ENCODE results near the gene HOXA13. TPM values are rescaled to one million over a fixed set of nuclear protein-coding genes. Genes with fewer than 3 reads are reported as not detected.

Gene HOXA13
- polyA plus RNA-seq, 1 of the 3 experiments (the other 2 are of a cell fraction): not detected

Small RNA genes lying within 50 kb of the gene (small RNA-seq; reads per million reads assigned to genes)
- 0 reads per million in 7 experiments for gene AC004080.5
- gene RF02140: 0 reads per million in 7 experiments
- 0 reads per million in 7 experiments for gene RF02141

Other genes with a start within 250 kb of the HOXA13 start
- gene HOXA1, start 104.1 kb downstream of the HOXA13 start, polyA plus RNA-seq (2012; rRNA removed): not detected in 2 replicates
- gene HOXA2, start 97.4 kb downstream of the HOXA13 start, polyA plus RNA-seq (2012; rRNA removed): not detected in 2 replicates
- gene HOXA4, start 69.3 kb downstream of the HOXA13 start, polyA plus RNA-seq (2012; rRNA removed): not detected in 2 replicates
- not detected in 2 replicates for gene HOXA5, start 56.4 kb downstream of the HOXA13 start, polyA plus RNA-seq (2012; rRNA removed)
- not detected in 2 replicates for gene HOXA6, start 52.3 kb downstream of the HOXA13 start, polyA plus RNA-seq (2012; rRNA removed)
- 0.15 TPM in 1 of 2 replicates, not detected in the other for gene HOXA3, start 47.5 kb downstream of the HOXA13 start, polyA plus RNA-seq (2012; rRNA removed)
- gene HOXA7, start 43.4 kb downstream of the HOXA13 start, polyA plus RNA-seq (2012; rRNA removed): not detected in 2 replicates
- gene HOXA9, start 34.6 kb downstream of the HOXA13 start, polyA plus RNA-seq (2012; rRNA removed): not detected in 2 replicates
- gene HOXA10, start 25.8 kb downstream of the HOXA13 start, polyA plus RNA-seq (2012; rRNA removed): not detected in 2 replicates
- gene HOXA11, start 14.9 kb downstream of the HOXA13 start, polyA plus RNA-seq (2012; rRNA removed): not detected in 2 replicates
- not detected in 2 replicates for gene EVX1, start 42.7 kb upstream of the HOXA13 start, polyA plus RNA-seq (2012; rRNA removed)

All from SK-N-SH (cell line).